HepG2 (cell line): ENCODE data around the gene SLC38A3. TPM values are rescaled to one million over a fixed set of nuclear protein-coding genes. Genes with fewer than 3 reads are reported as not detected.

Source experiments
- AHR ChIP-seq: IDR thresholded peaks from 2 replicates; pipeline ENCODE4 v1.6.1; 2018; ENCODE audit warnings: missing genetic modification reagents, missing compliant biosample characterization
- ARID3A ChIP-seq: IDR thresholded peaks from 2 replicates; pipeline ENCODE4 v1.6.1; 2012; ENCODE audit warnings: low read depth, low read length, improper control_type of control experiment
- CAMTA2 ChIP-seq: sonication (generic); formaldehyde crosslinking; IDR thresholded peaks from 2 replicates; pipeline ENCODE4 v1.4.0; 2020; ENCODE audit warnings: mild to moderate bottlenecking, missing genetic modification reagents, borderline replicate concordance
- E2F5 ChIP-seq: sonication (generic); formaldehyde crosslinking; conservative IDR thresholded peaks from 2 replicates; pipeline ENCODE4 v1.4.0; 2020; ENCODE audit warnings: missing genetic modification reagents
- ERF ChIP-seq: IDR thresholded peaks from 2 replicates; pipeline ENCODE4 v1.6.1; 2018; ENCODE audit warnings: missing biosample characterization, missing genetic modification reagents
- HNF4G ChIP-seq, 2 experiments: sonication (generic) in 1 of 2; formaldehyde crosslinking in 1 of 2; IDR thresholded peaks; 2 replicates each; pipeline versions ENCODE4 v1.4.0 to v1.6.1; 2011 to 2020; ENCODE audit warnings: borderline replicate concordance in 2 of 2, low read depth in 2 of 2, mild to moderate bottlenecking in 2 of 2, low read length in 1 of 2, missing genetic modification reagents in 1 of 2, moderate library complexity in 1 of 2
- KLF12 ChIP-seq: sonication (generic); formaldehyde crosslinking; IDR thresholded peaks from 2 replicates; pipeline ENCODE4 v1.4.0; 2020; ENCODE audit warnings: missing genetic modification reagents, borderline replicate concordance
- NBN ChIP-seq: fragments of 450-650 bp; conservative IDR thresholded peaks from 2 replicates; pipeline ENCODE4 v1.6.1; 2017
- NCOA2 ChIP-seq: sonication (generic); formaldehyde crosslinking; IDR thresholded peaks from 2 replicates; pipeline ENCODE4 v1.8.0; 2022; ENCODE audit warnings: inconsistent platforms
- RAD21 ChIP-seq: fragments of 450-650 bp; formaldehyde crosslinking; IDR thresholded peaks from 2 replicates; pipeline ENCODE4 v1.5.0; 2020; ENCODE audit warnings: mild to moderate bottlenecking
- TFDP1 ChIP-seq: IDR thresholded peaks from 2 replicates; pipeline ENCODE4 v1.6.1; 2016; ENCODE audit warnings: missing compliant biosample characterization, missing genetic modification reagents, borderline replicate concordance
- ZFP1 ChIP-seq: IDR thresholded peaks from 2 replicates; pipeline ENCODE4 v1.6.1; 2016
- ZNF34 ChIP-seq: sonication (generic); formaldehyde crosslinking; IDR thresholded peaks from 2 replicates; pipeline ENCODE4 v1.4.0; 2020; ENCODE audit warnings: mild to moderate bottlenecking, missing genetic modification reagents, borderline replicate concordance
- ZNF607 ChIP-seq: sonication (generic); formaldehyde crosslinking; IDR thresholded peaks from 2 replicates; pipeline ENCODE4 v1.5.1; 2020; ENCODE audit warnings: missing genetic modification reagents, mild to moderate bottlenecking, borderline replicate concordance
- ZNF646 ChIP-seq: sonication (generic); formaldehyde crosslinking; IDR thresholded peaks from 2 replicates; pipeline ENCODE4 v1.9.0; 2021; ENCODE audit warnings: mild to moderate bottlenecking, missing genetic modification reagents
- ZNF776 ChIP-seq: sonication (generic); formaldehyde crosslinking; IDR thresholded peaks from 2 replicates; pipeline ENCODE4 v1.4.0; 2020; ENCODE audit warnings: mild to moderate bottlenecking, missing genetic modification reagents
- ZNF839 ChIP-seq: sonication (generic); formaldehyde crosslinking; IDR thresholded peaks from 2 replicates; pipeline ENCODE4 v1.4.0; 2020; ENCODE audit warnings: missing genetic modification reagents, mild to moderate bottlenecking, borderline replicate concordance
- polyA plus RNA-seq, 8 experiments: library from polyadenylated mRNA; depleted of rRNA in 3 of 8; stranded (reverse) in 7 of 8; unstranded in 1 of 8; fragments of >200 nt; fragmentation: Illumina TruSeq in 4 of 8; extraction: Trizol in 4 of 8; gene quantifications; 2 replicates each; pipeline versions ENCODE4 v1.2.1 to v1.2.3, GENCODE V29; 2011 to 2016; ENCODE audit warnings: low read depth in 4 of 8, missing spikeins in 1 of 8, mixed read lengths in 1 of 8; ENCODE audit not compliant: insufficient read depth in 1 of 8
- total RNA-seq, 5 experiments: library from RNA; depleted of rRNA; stranded (reverse); fragments of >200 nt; fragmentation: Illumina TruSeq; extraction: Trizol; gene quantifications; 2 replicates each; pipeline ENCODE4 v1.2.3, GENCODE V29; 2016; ENCODE audit warnings: low read depth in 1 of 5

Gene SLC38A3
- total and polyA plus RNA-seq, 2 of the 13 experiments (the other 11 are each of a cell fraction or from before 2014, with no cell fraction given) = 29.8 to 164 TPM

- TF ChIP-seq ZNF646 (CRISPR knock-in tag) (no peak), NBN (no peak), ZNF839 (no peak), ZFP1 (CRISPR knock-in tag) (peak; percentile 95), ZNF34 (CRISPR knock-in tag) (no peak), HNF4G (IDR thresholded peaks at IDR 0.05; ENCODE audit: borderline replicate concordance, low read depth, low read length) (peak; percentile 84), HNF4G (CRISPR knock-in tag; IDR thresholded peaks at IDR 0.05; ENCODE audit: borderline replicate concordance, low read depth) (peak; percentile 86), ARID3A (no peak), CAMTA2 (no peak), AHR (CRISPR knock-in tag) (peak; percentile 98), RAD21 (peak; percentile 36; the same call in 1 of the 2 replicates), E2F5 (0 out of 2 replicates have a peak, but pooled peaks have one; percentile 42), ERF (CRISPR knock-in tag) (peak; percentile 99), TFDP1 (CRISPR knock-in tag) (peak; percentile 85; the same call in 1 of the 2 replicates), KLF12 (CRISPR knock-in tag) (0 out of 2 replicates have a peak, but pooled peaks have one; percentile 43), NCOA2 (peak; percentile 98), ZNF776 (CRISPR knock-in tag) (no peak), ZNF607 (CRISPR knock-in tag) (peak; percentile 85)
Measured at GRCh38 chr3:50171540-50172301, 33.4 kb upstream of the SLC38A3 start (continued).
